ENCODE measurements around the gene SLC35F6.

- no peak for TF ChIP-seq CTCF (IDR thresholded peaks at IDR 0.05)
- peak; percentile 75; the same call in 1 of the 2 replicates for TF ChIP-seq ARID4B (CRISPR knock-in tag; IDR thresholded peaks at IDR 0.05; ENCODE audit: borderline replicate concordance)
- TF ChIP-seq GRHL2 (CRISPR knock-in tag; IDR thresholded peaks at IDR 0.05; ENCODE audit: insufficient replicate concordance, severe bottlenecking): no peak
Observed at GRCh38 chr2:26764078-26764887, at the start of gene SLC35F6.
